OCI-LY1 (cell line): ENCODE data around the gene SH2B3.

ENCODE experiments used
- CTCF ChIP-seq: fragments of 200-600 bp; sonication (generic), shearing (Covaris generic); IDR thresholded peaks from 2 replicates; pipeline ENCODE4 v1.5.1; 2017; ENCODE audit warnings: mild to moderate bottlenecking, antibody characterized with exemption, low read length, moderate library complexity, mixed read lengths
- EZH2 ChIP-seq: fragments of 200-600 bp; sonication (generic), shearing (Covaris generic); IDR thresholded peaks from 2 replicates; pipeline ENCODE4 v1.8.0; 2017; ENCODE audit warnings: borderline replicate concordance, mixed run types, mild to moderate bottlenecking, antibody characterized with exemption, low read length, moderate library complexity, mixed read lengths

GRCh38 chr12:111361717-111362576 is 43.8 kb upstream of the SH2B3 start:
- TF ChIP-seq CTCF: no peak
- TF ChIP-seq EZH2: no peak
